ENCODE measurements around the gene SEZ6L.

- no peak for TF ChIP-seq CTCF (conservative IDR thresholded peaks at IDR 0.05 in 1 of 2, IDR thresholded peaks at IDR 0.05 in 1 of 2; ENCODE audit: extremely low read depth in 1 of 2, insufficient read depth in 1 of 2, low read depth in 1 of 2, low read length in 2 of 2)
- no peak for TF ChIP-seq EZH2 (IDR thresholded peaks at IDR 0.05; ENCODE audit: borderline replicate concordance, low read length)
These were observed 44.1 kb upstream of the SEZ6L start for GRCh38 chr22:26124991-26125725.
